Measurements from ENCODE around the gene CFLAR. TPM values are rescaled to one million over a fixed set of nuclear protein-coding genes. Genes with fewer than 3 reads are reported as not detected.
"Not testable (repeated sequence)": the region's sequence is repeated elsewhere in the genome, so short reads cannot be mapped to it uniquely, and the experiment has no call there.

The CFLAR gene
- total and polyA plus RNA-seq, 12 donors = 91.5 to 257 (median 203) TPM

- H3K4me1 ChIP-seq = peaks cover 6 to 69% (median 47%) of the 10 kb centered on the region in 9 donors
- H3K27ac ChIP-seq = peak overlapping the region in 9 of 10 donors; percentile 20 to 94 (median 63)
- DNase-seq = no peak
- ATAC-seq = peak in 3 of 8 donors; percentile 36 to 51 (median 46)
- intact Hi-C loops (cut with DNase I) = no loop called here
- H3K36me3 ChIP-seq = peaks cover 0 to 100% (median 61%) of the 10 kb centered on the region in 9 donors
- H3K27me3 ChIP-seq = no peaks in the 10 kb centered on the region
- H3K4me3 ChIP-seq = no peak overlapping the region
- H3K9me3 ChIP-seq = no peaks in the 10 kb centered on the region
- TF ChIP-seq, protein P1, sequence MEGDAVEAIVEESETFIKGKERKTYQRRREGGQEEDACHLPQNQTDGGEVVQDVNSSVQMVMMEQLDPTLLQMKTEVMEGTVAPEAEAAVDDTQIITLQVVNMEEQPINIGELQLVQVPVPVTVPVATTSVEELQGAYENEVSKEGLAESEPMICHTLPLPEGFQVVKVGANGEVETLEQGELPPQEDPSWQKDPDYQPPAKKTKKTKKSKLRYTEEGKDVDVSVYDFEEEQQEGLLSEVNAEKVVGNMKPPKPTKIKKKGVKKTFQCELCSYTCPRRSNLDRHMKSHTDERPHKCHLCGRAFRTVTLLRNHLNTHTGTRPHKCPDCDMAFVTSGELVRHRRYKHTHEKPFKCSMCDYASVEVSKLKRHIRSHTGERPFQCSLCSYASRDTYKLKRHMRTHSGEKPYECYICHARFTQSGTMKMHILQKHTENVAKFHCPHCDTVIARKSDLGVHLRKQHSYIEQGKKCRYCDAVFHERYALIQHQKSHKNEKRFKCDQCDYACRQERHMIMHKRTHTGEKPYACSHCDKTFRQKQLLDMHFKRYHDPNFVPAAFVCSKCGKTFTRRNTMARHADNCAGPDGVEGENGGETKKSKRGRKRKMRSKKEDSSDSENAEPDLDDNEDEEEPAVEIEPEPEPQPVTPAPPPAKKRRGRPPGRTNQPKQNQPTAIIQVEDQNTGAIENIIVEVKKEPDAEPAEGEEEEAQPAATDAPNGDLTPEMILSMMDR (IDR thresholded peaks at IDR 0.05) = no peak
- 92 to 99% methylated on average over 2 of the region's 2 CpGs for WGBS, 2 donors
Observed at GRCh38 chr2:201149064-201149820, 33.3 kb downstream of the CFLAR start.

GRCh38 chr2:201149821-201150165 lies 33.8 kb downstream of the CFLAR start:
- intact Hi-C loops (cut with DNase I) = loop anchor here in 4 of 10 donors (10.0 kb wide), 2 partner anchors 75 to 185 kb away; partner anchors contain the start of genes HYCC2 (in 3 of the 4), NDUFB3 (in 3 of the 4) and ORC2 (in 1 of the 4)
- Histone ChIP-seq H3K27ac (peak overlapping the region in 6 of 10 donors; percentile 23 to 94 (median 68)), H3K4me1 (peaks cover 6 to 75% (median 47%) of the 10 kb centered on the region in 9 donors), H3K36me3 (peaks cover 0 to 100% (median 62%) of the 10 kb centered on the region in 9 donors)
- 88 to 96% methylated on average over 8 of the region's 8 CpGs for WGBS, 2 donors
- H3K9me3 ChIP-seq, DNase-seq, H3K4me3 ChIP-seq, ATAC-seq, H3K27me3 ChIP-seq: not testable (repeated sequence)

DNA sequence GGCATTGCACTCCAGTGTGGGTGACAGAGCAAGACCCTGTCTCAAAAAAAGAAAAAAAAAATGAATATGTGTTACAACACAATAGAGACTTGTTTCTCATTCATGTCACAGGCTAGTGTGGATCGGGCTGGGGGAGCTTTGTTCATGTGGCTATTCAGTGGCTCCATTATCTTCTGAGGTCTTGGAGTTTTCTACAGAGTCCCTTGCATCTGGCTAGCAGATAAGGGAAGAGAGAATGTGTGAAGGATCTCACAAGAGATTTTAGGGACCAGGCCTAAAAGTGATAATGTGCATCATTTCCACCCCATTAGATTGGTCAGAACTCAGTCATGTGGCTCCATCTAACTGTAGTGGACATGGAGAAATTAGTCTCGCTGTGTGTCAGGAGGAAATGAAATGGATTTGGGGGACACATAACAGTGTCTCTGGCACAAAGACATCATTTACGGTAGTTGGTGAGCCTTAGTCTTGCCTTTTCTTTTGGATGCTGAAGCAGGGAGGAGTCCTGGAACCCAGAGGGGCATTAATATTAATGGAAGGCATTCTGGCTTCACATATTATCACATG lies 34.6 kb downstream of the CFLAR start:
- TF ChIP-seq, protein P1 (IDR thresholded peaks at IDR 0.05) = no peak
- ATAC-seq (peak in 1 of 8 donors; percentile 10), DNase-seq (no peak)
- Histone ChIP-seq H3K36me3 (peaks cover 0 to 100% (median 64%) of the 10 kb centered on the region in 9 donors), H3K27ac (peak overlapping the region in 9 of 10 donors; percentile 57 to 94 (median 75)), H3K9me3 (no peaks in the 10 kb centered on the region), H3K4me1 (peaks cover 6 to 82% (median 47%) of the 10 kb centered on the region in 9 donors), H3K4me3 (no peak overlapping the region), H3K27me3 (no peaks in the 10 kb centered on the region)
- 94 to 96% methylated on average over 3 of the region's 3 CpGs for WGBS, 2 donors
- intact Hi-C loops (cut with DNase I) = loop anchor here in 4 of 10 donors (10.0 kb wide), 2 partner anchors 76 to 186 kb away; partner anchors contain the start of genes HYCC2 (in 3 of the 4), NDUFB3 (in 3 of the 4) and ORC2 (in 1 of the 4)

- ATAC-seq (peak in 6 of 8 donors; percentile 33 to 69 (median 40)), DNase-seq (no peak)
- WGBS, 2 donors = 46 to 51% methylated on average over 8 of the region's 8 CpGs
- Histone ChIP-seq H3K27me3 (no peaks in the 10 kb centered on the region), H3K27ac (peak overlapping the region; percentile 31 to 94 (median 74)), H3K9me3 (no peaks in the 10 kb centered on the region), H3K36me3 (peaks cover 0 to 100% (median 68%) of the 10 kb centered on the region in 9 donors), H3K4me3 (peak overlapping the region in 1 of 10 donors; percentile 3), H3K4me1 (peaks cover 6 to 90% (median 47%) of the 10 kb centered on the region in 9 donors)
- TF ChIP-seq, protein P1 (IDR thresholded peaks at IDR 0.05) = no peak
- intact Hi-C loops (cut with DNase I) = loop anchor here in 4 of 10 donors (10.0 kb wide), 2 partner anchors 77 to 187 kb away; partner anchors contain the start of genes HYCC2 (in 3 of the 4), NDUFB3 (in 3 of the 4) and ORC2 (in 1 of the 4)
Observed at GRCh38 chr2:201151127-201151981, 35.4 kb downstream of the CFLAR start.

Data from heart right ventricle (tissue), 16 donors.